Memory B cell (primary cell): Measurements from ENCODE around the gene HMCN2.

Source experiments
- ATAC-seq: fragments of 150-1000 bp; cut with Tn5 transposase; 2 replicates; pipeline ENCODE4 v1.10.0; 2021; ENCODE audit warnings: low read depth, mild to moderate bottlenecking, moderate library complexity
- DNase-seq, 2 donors: peaks; one replicate each; pipeline ENCODE4 v3.0.0; 2022; ENCODE audit warnings: low spot score in 2 of 2
- H3K27ac Mint-ChIP-seq: one replicate; pipeline ENCODE4 v1.8.0; 2022; ENCODE audit warnings: mild to moderate bottlenecking, moderate library complexity, mixed read lengths
- H3K27me3 Mint-ChIP-seq: one replicate; pipeline ENCODE4 v1.8.0; 2022; ENCODE audit warnings: mixed read lengths
- H3K36me3 Mint-ChIP-seq: one replicate; pipeline ENCODE4 v1.8.0; 2022; ENCODE audit warnings: mild to moderate bottlenecking, mixed read lengths
- H3K4me1 Mint-ChIP-seq: one replicate; pipeline ENCODE4 v1.8.0; 2022; ENCODE audit warnings: mixed read lengths
- H3K4me3 Mint-ChIP-seq: one replicate; pipeline ENCODE4 v1.8.0; 2022; ENCODE audit warnings: mild to moderate bottlenecking, moderate library complexity, mixed read lengths
- H3K9me3 Mint-ChIP-seq: one replicate; pipeline ENCODE4 v1.8.0; 2022; ENCODE audit warnings: mixed read lengths

The HMCN2 gene

DNA sequence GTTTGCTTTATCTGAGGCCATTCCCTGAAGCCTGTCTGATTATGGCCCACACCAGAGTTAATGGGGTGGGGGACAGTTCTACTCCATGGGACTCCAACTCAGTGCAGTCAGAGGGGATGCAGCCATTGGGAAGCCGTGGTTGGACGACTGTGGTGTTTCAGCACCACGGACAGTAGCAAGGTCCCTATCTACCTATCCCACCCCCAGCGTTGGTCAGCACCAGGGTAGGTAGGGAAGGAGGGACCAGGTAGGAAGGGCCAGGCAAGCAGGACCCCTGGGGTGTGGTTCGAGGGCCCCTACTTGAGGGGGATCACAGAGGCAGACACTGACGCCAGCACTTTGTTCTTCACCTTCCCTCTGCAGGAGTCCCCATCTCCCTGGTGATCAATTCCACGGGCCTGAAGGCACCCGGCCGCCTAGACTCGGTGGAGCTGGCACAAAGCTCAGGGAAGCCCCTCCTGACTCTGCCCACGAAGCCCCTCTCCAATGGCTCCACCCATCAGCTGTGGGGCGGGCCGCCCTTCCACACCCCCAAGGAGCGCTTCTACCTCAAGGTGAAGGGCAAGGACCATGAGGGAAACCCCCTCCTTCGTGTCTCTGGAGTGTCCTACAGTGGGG is 33.2 kb downstream of the HMCN2 start:
- no peaks in the 10 kb centered on the region for H3K4me1 Mint-ChIP-seq
- H3K4me3 Mint-ChIP-seq: no peak overlapping the region
- ATAC-seq (no peak), DNase-seq (no peak)
- peaks cover 15% of the 10 kb centered on the region for H3K27me3 Mint-ChIP-seq
- H3K36me3 Mint-ChIP-seq: no peaks in the 10 kb centered on the region
- no peak overlapping the region for H3K27ac Mint-ChIP-seq
- H3K9me3 Mint-ChIP-seq: peaks cover 6% of the 10 kb centered on the region

DNA sequence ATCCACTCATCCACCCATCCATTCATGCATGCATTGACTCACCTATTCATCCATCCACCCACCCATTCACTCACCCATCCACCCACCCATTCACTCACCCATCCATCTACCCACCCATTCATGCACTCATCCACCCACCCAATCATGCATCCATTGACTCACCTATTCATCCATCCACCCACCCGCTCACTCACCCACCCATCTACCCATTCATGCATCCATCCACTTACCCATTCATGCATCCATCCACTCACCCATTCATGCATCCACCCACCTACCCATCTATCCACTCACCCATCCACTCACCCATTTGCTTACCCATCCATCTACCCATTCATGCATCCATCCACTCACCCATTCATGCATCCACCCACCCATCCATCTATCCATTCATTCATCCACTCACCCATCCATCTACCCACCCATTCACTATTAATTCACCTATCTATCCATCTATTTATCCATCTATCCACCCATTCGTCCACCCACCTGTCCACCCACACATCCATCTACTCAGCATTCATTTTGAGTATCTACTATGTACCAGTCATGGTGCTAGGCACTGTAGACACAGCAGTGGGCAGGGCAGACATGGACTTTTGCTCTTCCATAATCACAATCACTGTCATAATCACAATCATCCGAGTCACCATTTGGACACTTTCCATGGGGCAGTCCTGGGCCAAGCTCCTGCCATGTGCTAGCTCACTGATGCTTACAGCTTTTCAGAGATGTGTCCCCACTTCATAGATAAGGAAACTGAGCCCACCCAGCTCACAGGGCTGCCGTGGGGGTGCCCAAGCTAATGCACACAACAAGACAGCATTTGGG is 34.4 kb downstream of the HMCN2 start:
- DNase-seq (no peak), ATAC-seq (no peak)
- Mint-ChIP-seq H3K27me3 (peaks cover 13% of the 10 kb centered on the region), H3K9me3 (peaks cover 6% of the 10 kb centered on the region), H3K27ac (no peak overlapping the region), H3K4me1 (no peaks in the 10 kb centered on the region), H3K4me3 (no peak overlapping the region), H3K36me3 (no peaks in the 10 kb centered on the region)

DNA sequence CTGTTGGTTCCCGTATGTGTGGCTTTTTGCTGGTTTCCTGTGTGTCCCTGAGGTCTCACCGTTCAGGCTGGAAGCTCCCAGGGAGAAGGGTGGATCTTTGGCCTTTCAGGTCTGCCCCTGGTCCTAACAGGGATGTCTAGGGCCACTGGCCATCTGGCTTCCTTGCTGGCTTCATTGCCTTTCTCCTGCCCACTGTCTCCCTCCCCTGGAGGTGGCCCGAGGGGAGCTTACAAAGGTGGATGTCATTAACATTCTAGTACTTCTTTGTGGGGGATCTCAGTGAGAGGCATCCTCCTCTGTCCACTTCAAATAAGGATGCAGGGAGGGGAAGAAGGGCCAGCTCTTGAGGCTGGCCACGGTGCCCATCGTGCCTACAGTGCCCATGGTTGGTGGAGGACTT is 35.2 kb downstream of the HMCN2 start:
- DNase-seq: no peak
- Mint-ChIP-seq H3K9me3 (peaks cover 6% of the 10 kb centered on the region), H3K36me3 (no peaks in the 10 kb centered on the region), H3K27me3 (peaks cover 16% of the 10 kb centered on the region), H3K4me3 (no peak overlapping the region), H3K4me1 (no peaks in the 10 kb centered on the region), H3K27ac (no peak overlapping the region)
- no peak for ATAC-seq

DNA sequence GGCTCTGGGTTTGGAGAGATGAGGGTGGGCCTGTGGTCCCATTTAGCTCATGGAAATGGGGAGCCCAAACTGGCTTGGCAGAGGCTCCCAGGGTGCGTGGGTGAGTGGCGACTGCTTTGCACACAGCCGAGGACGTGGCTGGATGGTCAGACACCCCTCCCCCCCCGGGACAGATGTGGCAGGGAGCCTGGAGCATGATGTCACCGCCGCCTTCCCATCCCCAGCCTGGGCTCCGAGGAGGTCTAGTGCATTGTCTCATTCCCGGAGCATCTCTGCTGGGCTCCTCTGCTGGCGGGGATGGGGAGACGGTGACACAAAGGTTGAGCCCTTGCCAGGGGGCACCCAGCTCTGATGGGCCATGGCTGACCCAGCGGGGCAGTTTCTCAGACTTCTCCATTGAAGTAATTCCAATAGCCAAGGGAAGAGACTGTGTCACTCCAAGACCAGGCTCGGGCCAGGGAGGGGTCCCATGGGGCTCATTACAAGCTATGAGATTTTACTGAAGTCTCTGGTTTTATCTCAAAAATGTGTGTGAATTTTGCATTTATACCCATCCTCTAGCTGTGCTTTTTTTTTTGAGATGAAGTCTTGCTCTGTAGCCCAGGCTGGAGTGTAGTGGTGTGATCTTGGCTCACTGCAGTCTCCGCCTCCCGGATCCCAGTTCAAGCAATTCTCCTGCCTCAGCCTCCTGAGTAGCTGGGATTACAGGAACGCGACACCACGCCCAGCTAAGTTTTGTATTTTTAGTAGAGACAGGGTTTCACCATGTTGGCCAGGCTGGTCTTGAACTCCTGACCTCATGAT is 36.1 kb downstream of the HMCN2 start:
- H3K27ac Mint-ChIP-seq: no peak overlapping the region
- H3K36me3 Mint-ChIP-seq: no peaks in the 10 kb centered on the region
- no peaks in the 10 kb centered on the region for H3K4me1 Mint-ChIP-seq
- DNase-seq (no peak), ATAC-seq (no peak)
- peaks cover 6% of the 10 kb centered on the region for H3K9me3 Mint-ChIP-seq
- no peak overlapping the region for H3K4me3 Mint-ChIP-seq
- peaks cover 16% of the 10 kb centered on the region for H3K27me3 Mint-ChIP-seq

DNA sequence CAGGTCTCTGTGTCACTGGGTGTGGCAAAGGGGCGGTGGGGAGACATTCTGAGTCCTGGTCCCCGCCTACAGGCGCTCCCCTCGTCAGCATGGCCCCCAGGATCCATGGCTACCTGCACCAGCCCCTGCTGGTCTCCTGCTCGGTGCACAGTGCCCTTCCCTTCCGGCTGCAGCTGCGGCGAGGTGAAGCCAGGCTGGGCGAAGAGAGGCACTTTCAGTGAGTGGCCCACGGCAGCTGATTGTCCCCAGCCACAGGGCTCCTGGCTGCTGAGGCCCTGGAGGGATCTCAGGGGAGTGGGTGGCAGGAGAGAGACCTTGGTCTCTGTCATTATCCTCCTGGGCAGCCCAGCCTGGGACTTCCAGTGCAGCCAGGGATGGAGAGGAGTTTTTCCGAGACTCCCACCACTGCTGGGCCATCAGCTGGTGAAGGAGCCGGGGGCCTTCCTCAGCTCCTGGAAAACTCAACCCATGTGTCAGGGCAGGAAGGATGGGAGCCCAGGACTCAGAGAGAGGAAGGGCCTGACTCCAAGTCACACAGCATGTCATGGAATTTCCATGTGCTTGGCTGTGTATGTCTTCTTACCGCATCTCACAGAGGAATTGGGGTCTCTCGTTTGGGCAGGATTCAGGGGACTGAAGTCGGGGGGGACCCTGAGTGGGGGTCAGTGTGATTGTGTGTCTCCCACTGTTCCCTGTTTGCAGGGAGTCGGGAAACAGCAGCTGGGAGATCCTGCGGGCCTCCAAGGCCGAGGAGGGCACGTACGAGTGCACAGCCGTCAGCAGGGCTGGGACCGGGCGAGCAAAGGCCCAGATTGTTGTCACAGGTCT is 37.4 kb downstream of the HMCN2 start:
- H3K9me3 Mint-ChIP-seq: peaks cover 6% of the 10 kb centered on the region
- H3K4me3 Mint-ChIP-seq: no peak overlapping the region
- DNase-seq (no peak), ATAC-seq (no peak)
- no peaks in the 10 kb centered on the region for H3K4me1 Mint-ChIP-seq
- peaks cover 17% of the 10 kb centered on the region for H3K27me3 Mint-ChIP-seq
- H3K36me3 Mint-ChIP-seq: no peaks in the 10 kb centered on the region
- H3K27ac Mint-ChIP-seq: no peak overlapping the region

DNA sequence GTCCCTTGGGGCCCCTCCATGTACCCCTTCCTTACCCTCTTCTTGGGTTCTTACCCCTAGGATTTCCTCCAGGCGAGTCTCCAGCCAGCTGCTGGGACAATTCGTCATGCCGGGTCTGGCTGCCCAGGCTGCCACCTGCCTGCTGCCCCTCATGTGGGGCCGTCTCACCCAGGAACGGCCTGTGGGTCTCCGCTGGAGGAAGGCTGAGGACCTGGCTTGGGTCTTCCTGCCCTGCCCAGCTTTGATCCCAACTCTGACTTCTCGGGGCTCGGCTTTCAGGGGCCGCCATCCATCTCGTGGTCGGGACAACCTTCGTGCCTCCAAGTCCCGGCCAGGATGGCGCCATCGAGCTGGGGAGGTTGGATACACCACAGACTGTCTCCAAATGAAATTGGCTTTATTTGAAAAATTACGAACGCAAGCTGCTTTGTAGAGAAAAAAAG is 38.1 kb downstream of the HMCN2 start:
- ATAC-seq (no peak), DNase-seq (no peak)
- Mint-ChIP-seq H3K27me3 (peaks cover 18% of the 10 kb centered on the region), H3K27ac (no peak overlapping the region), H3K36me3 (no peaks in the 10 kb centered on the region), H3K4me1 (no peaks in the 10 kb centered on the region), H3K4me3 (no peak overlapping the region), H3K9me3 (peaks cover 6% of the 10 kb centered on the region)

DNA sequence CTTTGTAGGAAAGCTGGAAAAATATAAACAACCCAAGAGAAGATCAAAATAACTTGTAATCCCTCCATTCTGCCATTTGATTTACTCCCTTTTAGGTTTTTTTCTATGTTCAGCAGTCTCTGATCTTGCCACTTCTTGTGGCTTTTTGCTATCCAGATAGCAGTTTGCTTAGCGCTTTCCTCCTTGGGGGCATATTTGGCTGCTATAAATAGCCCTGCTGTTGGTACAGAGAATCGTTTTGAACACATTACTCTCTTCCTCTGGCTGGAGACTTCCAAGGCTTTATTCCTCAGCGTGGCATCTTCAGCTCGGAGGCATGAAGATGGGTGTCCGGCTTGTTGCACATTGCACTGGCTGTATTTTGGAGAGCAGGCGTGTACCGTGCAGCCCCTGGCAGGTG is 38.6 kb downstream of the HMCN2 start:
- H3K9me3 Mint-ChIP-seq: peaks cover 6% of the 10 kb centered on the region
- no peaks in the 10 kb centered on the region for H3K4me1 Mint-ChIP-seq
- no peak overlapping the region for H3K4me3 Mint-ChIP-seq
- DNase-seq: no peak
- ATAC-seq: no peak
- H3K27me3 Mint-ChIP-seq: peaks cover 20% of the 10 kb centered on the region
- H3K27ac Mint-ChIP-seq: no peak overlapping the region
- H3K36me3 Mint-ChIP-seq: no peaks in the 10 kb centered on the region

DNA sequence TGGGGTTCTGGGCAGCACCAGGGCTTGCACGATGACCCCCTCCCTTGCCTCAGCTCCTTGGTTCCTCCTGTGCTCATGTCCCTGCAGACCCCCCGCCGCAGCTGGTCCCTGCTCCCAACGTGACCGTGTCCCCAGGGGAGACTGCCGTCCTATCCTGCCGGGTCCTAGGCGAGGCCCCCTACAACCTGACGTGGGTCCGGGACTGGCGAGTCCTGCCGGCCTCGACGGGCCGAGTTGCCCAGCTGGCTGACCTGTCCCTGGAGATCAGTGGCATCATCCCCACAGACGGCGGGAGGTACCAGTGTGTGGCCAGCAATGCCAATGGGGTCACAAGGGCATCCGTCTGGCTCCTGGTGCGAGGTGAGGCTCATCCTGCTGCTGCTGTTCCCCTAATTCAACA is 39.1 kb downstream of the HMCN2 start:
- DNase-seq (no peak), ATAC-seq (no peak)
- Mint-ChIP-seq H3K27ac (no peak overlapping the region), H3K4me3 (no peak overlapping the region), H3K27me3 (peaks cover 16% of the 10 kb centered on the region), H3K36me3 (no peaks in the 10 kb centered on the region), H3K4me1 (no peaks in the 10 kb centered on the region), H3K9me3 (peaks cover 5% of the 10 kb centered on the region)

DNA sequence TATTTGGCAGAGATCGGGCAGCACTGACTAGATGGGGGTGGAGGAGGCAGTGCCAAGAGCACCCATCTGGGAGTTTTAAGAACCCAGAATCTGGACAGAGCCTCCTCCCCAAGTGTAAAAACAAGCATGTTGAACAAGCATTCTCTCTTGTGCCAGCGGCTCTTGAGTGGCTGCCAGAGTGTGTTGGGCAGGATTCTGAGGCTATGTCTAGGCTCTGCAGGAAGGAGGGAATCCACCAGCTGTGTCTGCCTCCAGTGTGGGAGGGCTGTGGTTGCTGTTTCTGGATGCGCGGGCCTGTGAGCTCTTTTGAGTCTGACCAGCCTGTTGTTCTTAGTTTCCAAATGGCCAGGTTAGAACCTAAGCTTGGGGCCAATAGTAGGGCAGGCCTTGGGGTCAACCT is 39.8 kb downstream of the HMCN2 start:
- no peak for DNase-seq
- Mint-ChIP-seq H3K9me3 (no peaks in the 10 kb centered on the region), H3K27me3 (peaks cover 10% of the 10 kb centered on the region)

DNA sequence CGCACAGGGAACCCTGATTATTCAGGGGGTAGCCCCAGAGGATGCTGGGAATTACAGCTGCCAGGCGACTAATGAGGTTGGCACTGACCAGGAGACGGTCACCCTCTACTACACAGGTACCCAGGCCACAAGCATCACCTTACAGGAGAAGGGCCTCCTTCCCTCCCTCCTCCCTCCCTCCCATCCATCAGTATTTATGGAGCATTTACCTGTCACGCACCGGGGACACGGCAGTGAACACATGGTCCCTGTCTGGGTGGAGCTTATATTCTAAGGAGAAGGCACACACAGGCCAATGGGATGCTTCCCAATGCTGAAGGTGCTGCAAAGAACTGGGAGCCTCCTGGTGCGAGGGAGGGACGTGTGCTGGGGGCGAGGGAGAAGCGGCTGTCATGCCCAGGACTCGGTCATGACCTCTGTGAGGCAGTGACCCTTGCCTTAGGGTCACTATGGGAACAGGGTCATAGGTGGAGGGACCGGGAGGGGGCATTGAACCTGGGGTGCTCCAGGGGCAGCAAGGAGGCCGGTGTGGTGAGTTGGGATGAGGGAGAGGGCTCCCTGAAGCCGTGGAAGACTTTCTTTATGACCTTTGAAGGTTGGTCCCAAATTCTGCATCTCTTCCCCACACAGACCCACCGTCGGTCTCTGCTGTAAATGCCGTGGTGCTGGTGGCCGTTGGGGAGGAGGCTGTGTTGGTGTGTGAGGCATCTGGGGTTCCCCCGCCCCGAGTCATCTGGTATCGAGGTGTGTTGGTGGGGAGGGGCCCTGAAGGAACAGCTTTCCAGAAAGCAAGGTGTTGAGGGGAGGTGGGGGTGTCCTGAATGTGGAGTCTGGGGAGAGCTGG is 41.5 kb downstream of the HMCN2 start:
- ATAC-seq (no peak), DNase-seq (no peak)
- Mint-ChIP-seq H3K36me3 (no peaks in the 10 kb centered on the region), H3K27me3 (peaks cover 14% of the 10 kb centered on the region), H3K4me1 (no peaks in the 10 kb centered on the region), H3K4me3 (no peak overlapping the region), H3K9me3 (no peaks in the 10 kb centered on the region), H3K27ac (no peak overlapping the region)

More for the DNA sequence above, 39.8 kb downstream of the HMCN2 start:
- Mint-ChIP-seq H3K4me1 (no peaks in the 10 kb centered on the region), H3K27ac (no peak overlapping the region), H3K4me3 (no peak overlapping the region), H3K36me3 (no peaks in the 10 kb centered on the region)
- ATAC-seq: no peak

DNA sequence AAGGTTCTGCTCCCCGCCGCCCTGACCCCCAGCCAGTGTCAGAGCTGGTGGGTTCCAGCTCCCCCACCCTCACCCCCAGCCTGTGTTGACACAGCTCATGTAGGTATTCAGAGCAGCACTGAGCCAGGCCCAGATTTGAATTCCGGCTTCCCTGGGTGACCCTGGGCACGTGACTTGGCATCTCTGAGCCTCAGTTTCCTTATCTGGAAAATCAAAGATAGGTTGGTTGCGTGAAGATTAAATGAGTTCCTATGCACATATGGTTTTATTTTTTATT is 42.0 kb downstream of the HMCN2 start:
- no peak for DNase-seq
- no peak overlapping the region for H3K27ac Mint-ChIP-seq
- no peaks in the 10 kb centered on the region for H3K9me3 Mint-ChIP-seq
- H3K27me3 Mint-ChIP-seq: peaks cover 14% of the 10 kb centered on the region
- H3K4me1 Mint-ChIP-seq: no peaks in the 10 kb centered on the region
- no peak overlapping the region for H3K4me3 Mint-ChIP-seq
- no peaks in the 10 kb centered on the region for H3K36me3 Mint-ChIP-seq
- no peak for ATAC-seq

DNA sequence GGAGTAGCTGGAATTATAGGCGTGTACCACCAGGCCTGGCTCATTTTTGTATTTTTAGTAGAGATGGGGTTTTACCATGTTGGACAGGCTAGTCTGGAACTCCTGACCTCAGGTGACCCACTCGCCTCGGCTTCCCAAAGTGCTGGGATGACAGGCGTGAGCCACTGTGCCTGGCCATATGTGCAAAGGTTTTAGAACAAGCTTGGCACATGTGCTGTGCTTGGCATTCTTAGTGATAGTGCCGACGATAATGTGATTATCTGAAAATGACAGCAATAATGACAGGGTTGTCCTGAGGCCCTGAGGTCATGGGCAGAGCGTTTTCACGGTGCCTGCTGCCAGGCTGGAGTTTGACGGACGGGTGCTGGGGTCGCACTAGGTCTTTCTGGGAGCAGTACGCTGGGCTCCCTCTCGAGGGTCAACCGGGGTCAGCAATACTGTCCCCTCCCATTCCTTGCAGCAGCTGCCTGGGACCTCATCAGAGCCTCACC is 42.6 kb downstream of the HMCN2 start:
- H3K4me3 Mint-ChIP-seq: no peak overlapping the region
- no peaks in the 10 kb centered on the region for H3K9me3 Mint-ChIP-seq
- DNase-seq: no peak
- no peak overlapping the region for H3K27ac Mint-ChIP-seq
- H3K27me3 Mint-ChIP-seq: peaks cover 14% of the 10 kb centered on the region
- no peak for ATAC-seq
- no peaks in the 10 kb centered on the region for H3K36me3 Mint-ChIP-seq
- H3K4me1 Mint-ChIP-seq: no peaks in the 10 kb centered on the region
